Liver (tissue), 9 donors: ENCODE results near the gene RCVRN. TPM values are rescaled to one million over a fixed set of nuclear protein-coding genes. Genes with fewer than 3 reads are reported as not detected.

ENCODE experiments used
- DNase-seq: peaks from one replicate; pipeline ENCODE4 v3.0.0-alpha.2; 2017; ENCODE audit warnings: low spot score
- H3K27ac ChIP-seq, 2 donors: one replicate each; pipeline ENCODE4 v1.7.0; 2013; ENCODE audit warnings: inconsistent platforms in 2 of 2, low read length in 2 of 2, control low read depth in 1 of 2, low read depth in 1 of 2, mild to moderate bottlenecking in 1 of 2
- H3K27me3 ChIP-seq, 4 donors: one replicate each; pipeline versions ENCODE4 v1.6.1 to v1.7.0; 2013; ENCODE audit warnings: low read length in 3 of 4, inconsistent platforms in 1 of 4, mild to moderate bottlenecking in 1 of 4, moderate library complexity in 1 of 4; ENCODE audit not compliant: control insufficient read depth in 4 of 4, insufficient read depth in 4 of 4
- H3K36me3 ChIP-seq, 4 donors: one replicate each; pipeline versions ENCODE4 v1.6.1 to v1.7.0; 2013; ENCODE audit warnings: low read length in 3 of 4, mild to moderate bottlenecking in 3 of 4, low read depth in 1 of 4, moderate library complexity in 1 of 4; ENCODE audit not compliant: control insufficient read depth in 4 of 4, insufficient read depth in 3 of 4
- H3K4me1 ChIP-seq, 4 donors: one replicate each; pipeline versions ENCODE4 v1.6.1 to v1.7.0; 2013; ENCODE audit warnings: low read length in 3 of 4, mild to moderate bottlenecking in 3 of 4, moderate library complexity in 1 of 4; ENCODE audit not compliant: control insufficient read depth in 4 of 4, insufficient read depth in 4 of 4
- H3K4me3 ChIP-seq, 3 donors: one replicate each; pipeline versions ENCODE4 v1.6.1 to v1.7.0; 2013; ENCODE audit warnings: low read length in 3 of 3, control low read depth in 1 of 3, low read depth in 1 of 3, mild to moderate bottlenecking in 1 of 3
- H3K9ac ChIP-seq, 2 donors: one replicate each; pipeline ENCODE4 v1.7.0; 2013; ENCODE audit warnings: low read length in 2 of 2, mild to moderate bottlenecking in 2 of 2, moderate library complexity in 2 of 2, control low read depth in 1 of 2, low read depth in 1 of 2
- H3K9me3 ChIP-seq, 4 donors: one replicate each; pipeline versions ENCODE4 v1.6.1 to v1.7.0; 2013; ENCODE audit warnings: low read length in 3 of 4; ENCODE audit not compliant: control insufficient read depth in 4 of 4
- FOXA1 ChIP-seq: IDR thresholded peaks from 2 replicates; pipeline ENCODE4 v1.6.1; 2016; ENCODE audit warnings: antibody characterized with exemption
- FOXA2 ChIP-seq: IDR thresholded peaks from 2 replicates; pipeline ENCODE4 v1.6.1; 2016; ENCODE audit warnings: antibody characterized with exemption
- HNF4A ChIP-seq, 2 donors: conservative IDR thresholded peaks; 2 replicates each; pipeline ENCODE4 v1.6.1; 2016; ENCODE audit warnings: antibody characterized with exemption in 2 of 2, mild to moderate bottlenecking in 2 of 2
- HNF4G ChIP-seq: IDR thresholded peaks from 2 replicates; pipeline ENCODE4 v1.6.1; 2016; ENCODE audit warnings: antibody characterized with exemption
- JUND ChIP-seq, 2 donors: IDR thresholded peaks; 2 replicates each; pipeline ENCODE4 v1.6.1; 2016; ENCODE audit warnings: antibody characterized with exemption in 2 of 2
- NR2F2 ChIP-seq: IDR thresholded peaks from 2 replicates; pipeline ENCODE4 v1.6.1; 2016; ENCODE audit warnings: antibody characterized with exemption
- RAD21 ChIP-seq, 2 donors: IDR thresholded peaks; 2 replicates each; pipeline ENCODE4 v1.6.1; 2016; ENCODE audit warnings: antibody characterized with exemption in 2 of 2, mild to moderate bottlenecking in 2 of 2
- RXRA ChIP-seq, 2 donors: IDR thresholded peaks; 2 replicates each; pipeline ENCODE4 v1.6.1; 2017 to 2018; ENCODE audit warnings: antibody characterized with exemption in 2 of 2, mild to moderate bottlenecking in 1 of 2
- SP1 ChIP-seq: IDR thresholded peaks from 2 replicates; pipeline ENCODE4 v1.6.1; 2018; ENCODE audit warnings: antibody characterized with exemption, mild to moderate bottlenecking
- TAF1 ChIP-seq: conservative IDR thresholded peaks from 2 replicates; pipeline ENCODE4 v1.6.1; 2016; ENCODE audit warnings: antibody characterized with exemption, mild to moderate bottlenecking
- YY1 ChIP-seq: IDR thresholded peaks from 2 replicates; pipeline ENCODE4 v1.6.1; 2016; ENCODE audit warnings: antibody characterized with exemption, mild to moderate bottlenecking
- WGBS: extraction: QIAGEN DNeasy Blood & Tissue Kit; methylation state at CpG from one replicate; pipeline ENCODE4 v1.1.7; 2013; 5-methylcytosine and 5-hydroxymethylcytosine counted together
- polyA plus RNA-seq, 2 donors: library from polyadenylated mRNA; stranded (reverse) in 1 of 2; unstranded in 1 of 2; fragments of 200-250 nt in 1 of 2; fragments of >200 nt in 1 of 2; fragmentation: Nextera tagmentation in 1 of 2; extraction: Ambion mirVana in 1 of 2; gene quantifications; one replicate each; pipeline versions ENCODE4 v1.2.1 to v1.2.3, GENCODE V29; 2013 to 2015
- total RNA-seq, 2 donors: library from RNA; depleted of rRNA; stranded (reverse); fragments of >200 nt; gene quantifications; one replicate each; pipeline ENCODE4 v1.2.3, GENCODE V29; 2014
- TF ChIP-seq, protein P1 (sequence below): IDR thresholded peaks from 2 replicates; pipeline ENCODE4 v1.6.1; 2016; ENCODE audit warnings: antibody characterized with exemption
- TF ChIP-seq, protein P2 (sequence below): IDR thresholded peaks from 2 replicates; pipeline ENCODE4 v1.6.1; 2016; ENCODE audit warnings: antibody characterized with exemption, mild to moderate bottlenecking
- donor health status: healthy.
- donor health status: healthy.
- donor health status: healthy.
- donor health status: healthy.
- donor health status: healthy.

The RCVRN gene
- total and polyA plus RNA-seq, 4 donors, result not detected

DNA sequence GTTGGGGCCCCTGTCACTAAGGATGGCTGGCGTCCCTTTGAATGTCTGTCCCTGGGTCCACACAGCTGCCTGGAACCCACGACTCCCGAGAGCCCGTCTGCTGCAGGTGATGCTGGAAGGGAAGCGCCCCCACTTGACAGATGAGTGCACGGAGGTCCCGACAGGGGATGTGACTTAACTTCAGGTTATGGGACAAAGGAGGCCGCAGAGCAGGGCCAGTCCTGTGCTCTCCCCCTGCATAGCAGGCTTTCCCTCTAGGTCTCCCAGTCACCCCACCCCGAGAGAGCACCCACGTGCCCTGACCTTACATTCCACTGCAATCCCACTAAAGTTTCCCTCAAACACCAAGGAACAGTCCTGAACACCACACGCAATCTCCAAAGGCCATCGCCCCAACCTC is 6.0 kb upstream of the RCVRN start:
- no peak overlapping the region for H3K4me3 ChIP-seq
- no peaks in the 10 kb centered on the region for H3K9me3 ChIP-seq
- no peak for DNase-seq
- H3K36me3 ChIP-seq, result no peaks in the 10 kb centered on the region
- TF ChIP-seq, protein P1, sequence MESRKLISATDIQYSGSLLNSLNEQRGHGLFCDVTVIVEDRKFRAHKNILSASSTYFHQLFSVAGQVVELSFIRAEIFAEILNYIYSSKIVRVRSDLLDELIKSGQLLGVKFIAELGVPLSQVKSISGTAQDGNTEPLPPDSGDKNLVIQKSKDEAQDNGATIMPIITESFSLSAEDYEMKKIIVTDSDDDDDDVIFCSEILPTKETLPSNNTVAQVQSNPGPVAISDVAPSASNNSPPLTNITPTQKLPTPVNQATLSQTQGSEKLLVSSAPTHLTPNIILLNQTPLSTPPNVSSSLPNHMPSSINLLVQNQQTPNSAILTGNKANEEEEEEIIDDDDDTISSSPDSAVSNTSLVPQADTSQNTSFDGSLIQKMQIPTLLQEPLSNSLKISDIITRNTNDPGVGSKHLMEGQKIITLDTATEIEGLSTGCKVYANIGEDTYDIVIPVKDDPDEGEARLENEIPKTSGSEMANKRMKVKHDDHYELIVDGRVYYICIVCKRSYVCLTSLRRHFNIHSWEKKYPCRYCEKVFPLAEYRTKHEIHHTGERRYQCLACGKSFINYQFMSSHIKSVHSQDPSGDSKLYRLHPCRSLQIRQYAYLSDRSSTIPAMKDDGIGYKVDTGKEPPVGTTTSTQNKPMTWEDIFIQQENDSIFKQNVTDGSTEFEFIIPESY, result no peak
- TF ChIP-seq YY1, result no peak
- no peak for TF ChIP-seq RAD21 (IDR thresholded peaks at IDR 0.05)
- no peak for TF ChIP-seq FOXA1
- no peak for TF ChIP-seq RXRA (IDR thresholded peaks at IDR 0.05)
- WGBS, result 70% methylated on average over 12 of the region's 12 CpGs
- H3K9ac ChIP-seq, result no peak overlapping the region
- no peak overlapping the region for H3K27ac ChIP-seq
- no peaks in the 10 kb centered on the region for H3K4me1 ChIP-seq
- H3K27me3 ChIP-seq, result peaks cover 0 to 4% (median 0%) of the 10 kb centered on the region in 4 donors

DNA sequence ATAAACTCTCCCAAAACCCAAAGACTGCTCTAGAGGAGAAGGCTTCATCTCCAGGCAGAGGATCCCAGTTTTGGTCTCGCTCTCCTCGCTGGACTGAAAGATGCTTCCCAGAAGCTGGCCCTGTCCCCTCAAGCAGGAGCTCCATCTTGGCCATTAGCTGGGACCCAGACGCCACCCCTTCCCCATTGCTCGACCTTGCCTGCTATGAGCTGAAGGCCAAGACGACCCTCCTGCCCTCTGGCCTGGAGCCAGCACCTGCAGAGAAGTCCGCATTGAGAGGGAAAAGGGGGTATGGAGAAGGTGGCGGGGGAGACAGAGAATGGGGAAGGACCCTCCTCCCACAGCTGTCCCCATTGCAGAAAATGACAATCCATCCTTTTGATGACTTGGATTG is 3.6 kb upstream of the RCVRN start:
- no peak for TF ChIP-seq JUND (IDR thresholded peaks at IDR 0.05)
- no peak for TF ChIP-seq SP1
- TF ChIP-seq TAF1, result no peak
- no peak for TF ChIP-seq FOXA2
- TF ChIP-seq NR2F2, result no peak
- no peak for TF ChIP-seq RXRA (IDR thresholded peaks at IDR 0.05)
- TF ChIP-seq FOXA1, result no peak
- TF ChIP-seq HNF4A (conservative IDR thresholded peaks at IDR 0.05), result no peak
- TF ChIP-seq HNF4G, result no peak
- TF ChIP-seq, protein P2, sequence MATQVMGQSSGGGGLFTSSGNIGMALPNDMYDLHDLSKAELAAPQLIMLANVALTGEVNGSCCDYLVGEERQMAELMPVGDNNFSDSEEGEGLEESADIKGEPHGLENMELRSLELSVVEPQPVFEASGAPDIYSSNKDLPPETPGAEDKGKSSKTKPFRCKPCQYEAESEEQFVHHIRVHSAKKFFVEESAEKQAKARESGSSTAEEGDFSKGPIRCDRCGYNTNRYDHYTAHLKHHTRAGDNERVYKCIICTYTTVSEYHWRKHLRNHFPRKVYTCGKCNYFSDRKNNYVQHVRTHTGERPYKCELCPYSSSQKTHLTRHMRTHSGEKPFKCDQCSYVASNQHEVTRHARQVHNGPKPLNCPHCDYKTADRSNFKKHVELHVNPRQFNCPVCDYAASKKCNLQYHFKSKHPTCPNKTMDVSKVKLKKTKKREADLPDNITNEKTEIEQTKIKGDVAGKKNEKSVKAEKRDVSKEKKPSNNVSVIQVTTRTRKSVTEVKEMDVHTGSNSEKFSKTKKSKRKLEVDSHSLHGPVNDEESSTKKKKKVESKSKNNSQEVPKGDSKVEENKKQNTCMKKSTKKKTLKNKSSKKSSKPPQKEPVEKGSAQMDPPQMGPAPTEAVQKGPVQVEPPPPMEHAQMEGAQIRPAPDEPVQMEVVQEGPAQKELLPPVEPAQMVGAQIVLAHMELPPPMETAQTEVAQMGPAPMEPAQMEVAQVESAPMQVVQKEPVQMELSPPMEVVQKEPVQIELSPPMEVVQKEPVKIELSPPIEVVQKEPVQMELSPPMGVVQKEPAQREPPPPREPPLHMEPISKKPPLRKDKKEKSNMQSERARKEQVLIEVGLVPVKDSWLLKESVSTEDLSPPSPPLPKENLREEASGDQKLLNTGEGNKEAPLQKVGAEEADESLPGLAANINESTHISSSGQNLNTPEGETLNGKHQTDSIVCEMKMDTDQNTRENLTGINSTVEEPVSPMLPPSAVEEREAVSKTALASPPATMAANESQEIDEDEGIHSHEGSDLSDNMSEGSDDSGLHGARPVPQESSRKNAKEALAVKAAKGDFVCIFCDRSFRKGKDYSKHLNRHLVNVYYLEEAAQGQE, result no peak
- TF ChIP-seq, protein P1, result no peak
- Histone ChIP-seq H3K9ac (no peak overlapping the region), H3K27ac (no peak overlapping the region), H3K36me3 (no peaks in the 10 kb centered on the region), H3K4me1 (no peaks in the 10 kb centered on the region), H3K4me3 (no peak overlapping the region), H3K27me3 (peaks cover 0 to 5% (median 3%) of the 10 kb centered on the region in 4 donors), H3K9me3 (no peaks in the 10 kb centered on the region)
- no peak for DNase-seq
- 58% methylated on average over 7 of the region's 7 CpGs for WGBS
